Measurements from ENCODE around the gene IL1RL2. TPM values are rescaled to one million over a fixed set of nuclear protein-coding genes. Genes with fewer than 3 reads are reported as not detected.

The IL1RL2 gene
- total RNA-seq, 1 donor from 2014 or later, result 2.6 TPM

- H3K4me3 ChIP-seq (ENCODE audit: low read depth, low read length), result no peak overlapping the region
- peak; percentile 84 for DNase-seq (ENCODE audit: low read depth)
- TF ChIP-seq, protein P1, sequence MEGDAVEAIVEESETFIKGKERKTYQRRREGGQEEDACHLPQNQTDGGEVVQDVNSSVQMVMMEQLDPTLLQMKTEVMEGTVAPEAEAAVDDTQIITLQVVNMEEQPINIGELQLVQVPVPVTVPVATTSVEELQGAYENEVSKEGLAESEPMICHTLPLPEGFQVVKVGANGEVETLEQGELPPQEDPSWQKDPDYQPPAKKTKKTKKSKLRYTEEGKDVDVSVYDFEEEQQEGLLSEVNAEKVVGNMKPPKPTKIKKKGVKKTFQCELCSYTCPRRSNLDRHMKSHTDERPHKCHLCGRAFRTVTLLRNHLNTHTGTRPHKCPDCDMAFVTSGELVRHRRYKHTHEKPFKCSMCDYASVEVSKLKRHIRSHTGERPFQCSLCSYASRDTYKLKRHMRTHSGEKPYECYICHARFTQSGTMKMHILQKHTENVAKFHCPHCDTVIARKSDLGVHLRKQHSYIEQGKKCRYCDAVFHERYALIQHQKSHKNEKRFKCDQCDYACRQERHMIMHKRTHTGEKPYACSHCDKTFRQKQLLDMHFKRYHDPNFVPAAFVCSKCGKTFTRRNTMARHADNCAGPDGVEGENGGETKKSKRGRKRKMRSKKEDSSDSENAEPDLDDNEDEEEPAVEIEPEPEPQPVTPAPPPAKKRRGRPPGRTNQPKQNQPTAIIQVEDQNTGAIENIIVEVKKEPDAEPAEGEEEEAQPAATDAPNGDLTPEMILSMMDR (conservative IDR thresholded peaks at IDR 0.05; ENCODE audit: low read depth, low read length), result no peak
These were observed 71.7 kb downstream of the IL1RL2 start for GRCh38 chr2:102258386-102259074.

DNA sequence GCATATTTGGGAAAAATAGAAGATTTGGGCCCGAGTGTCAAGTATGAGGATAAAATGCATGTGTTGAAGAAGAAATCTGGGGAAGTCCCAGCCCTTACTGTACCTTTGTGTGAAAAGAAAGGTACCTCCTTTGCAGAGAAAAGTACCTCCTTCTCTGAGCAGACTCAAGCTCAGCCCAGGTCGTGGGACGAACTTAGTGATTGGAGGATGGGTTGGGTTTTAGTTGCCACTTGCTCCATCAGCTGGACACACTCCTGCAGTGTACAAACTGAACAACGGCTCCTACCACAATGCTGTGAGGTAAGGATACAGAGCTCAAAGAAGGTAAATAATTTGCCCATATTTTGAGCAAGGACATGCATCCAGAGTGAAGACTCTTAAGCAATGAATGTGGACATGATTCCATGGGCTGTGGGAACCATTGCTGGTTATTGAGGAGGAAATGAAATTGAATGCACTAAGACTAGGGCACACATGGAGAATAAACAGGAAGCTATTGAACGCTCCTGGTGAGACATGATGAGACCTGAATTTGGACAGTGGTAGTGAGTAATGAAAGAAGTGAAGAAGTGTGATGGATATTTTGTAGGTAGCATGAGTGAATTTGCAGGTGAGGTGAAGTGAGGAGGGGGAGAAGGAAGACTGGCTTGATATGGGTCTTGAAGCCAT lies 74.8 kb downstream of the IL1RL2 start:
- no peak for DNase-seq (ENCODE audit: low read depth)
- TF ChIP-seq, protein P1 (conservative IDR thresholded peaks at IDR 0.05; ENCODE audit: low read depth, low read length), result no peak
- no peak overlapping the region for H3K4me3 ChIP-seq (ENCODE audit: low read depth, low read length)

DNA sequence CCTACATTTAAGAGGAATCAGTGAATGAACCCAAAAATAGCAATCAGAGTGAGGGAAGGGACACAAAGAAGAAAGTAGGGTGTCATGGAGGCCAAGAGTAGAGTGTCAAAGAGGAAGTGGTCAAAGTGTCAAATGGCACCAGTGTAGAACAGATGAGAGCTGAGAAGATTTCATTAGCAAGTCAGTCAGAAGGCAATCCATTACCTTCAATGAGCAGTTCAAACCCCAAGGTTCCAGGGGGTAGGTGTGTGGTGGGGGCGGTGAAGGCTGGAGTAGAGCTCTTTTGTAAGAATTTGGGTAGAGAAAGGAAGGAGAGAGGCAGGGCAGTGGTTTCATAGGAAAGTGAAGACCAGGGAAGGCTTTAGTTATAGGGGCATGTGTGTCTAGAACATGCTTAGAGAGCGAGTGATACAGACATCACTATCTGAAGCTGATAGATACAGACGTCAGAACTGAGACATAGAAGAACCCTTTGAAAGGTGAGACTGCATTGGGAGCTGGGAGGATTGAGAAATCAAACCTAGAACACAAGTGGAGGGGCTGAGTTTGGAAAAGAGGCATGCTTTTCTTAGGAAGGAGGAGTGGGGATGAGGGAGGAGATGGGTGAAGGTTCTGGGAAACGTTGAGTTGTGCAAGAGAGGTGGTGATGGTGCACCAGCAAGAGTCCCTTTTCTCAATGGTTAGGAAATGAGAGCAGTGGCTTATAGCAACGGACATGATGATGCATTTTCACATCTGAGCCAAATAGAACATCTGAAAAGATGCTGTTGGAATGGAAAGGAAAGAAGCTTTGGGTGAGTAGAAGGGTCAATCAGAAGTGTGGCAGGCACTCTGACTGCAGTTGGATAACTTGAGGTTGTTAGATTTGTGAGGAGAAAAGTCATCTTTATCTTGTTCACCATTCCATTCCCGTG lies 75.7 kb downstream of the IL1RL2 start:
- no peak for DNase-seq (ENCODE audit: low read depth)
- H3K4me3 ChIP-seq (ENCODE audit: low read depth, low read length), result no peak overlapping the region
- TF ChIP-seq, protein P1 (conservative IDR thresholded peaks at IDR 0.05; ENCODE audit: low read depth, low read length), result no peak

DNA sequence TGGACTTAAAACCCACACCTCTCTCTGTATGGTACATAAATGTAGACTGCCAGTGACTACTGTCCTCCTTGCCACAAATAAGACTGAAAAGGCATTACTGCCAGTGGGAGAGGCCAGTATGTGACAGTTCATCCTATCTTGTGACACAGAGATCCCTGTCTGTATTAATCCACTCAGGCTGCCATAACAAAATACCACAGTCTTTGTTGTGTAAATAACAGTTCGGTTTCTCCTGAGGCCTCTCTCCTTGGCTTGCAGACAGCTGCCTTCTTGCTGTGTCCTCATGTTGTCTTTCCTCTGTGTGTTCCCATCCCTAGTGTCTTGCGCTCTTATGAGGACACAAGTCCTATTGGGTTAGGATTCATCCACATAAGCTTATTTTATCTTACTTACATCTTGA lies 78.1 kb downstream of the IL1RL2 start:
- no peak for DNase-seq (ENCODE audit: low read depth)
- TF ChIP-seq, protein P1 (conservative IDR thresholded peaks at IDR 0.05; ENCODE audit: low read depth, low read length), result no peak
- H3K4me3 ChIP-seq (ENCODE audit: low read depth, low read length), result no peak overlapping the region

DNA sequence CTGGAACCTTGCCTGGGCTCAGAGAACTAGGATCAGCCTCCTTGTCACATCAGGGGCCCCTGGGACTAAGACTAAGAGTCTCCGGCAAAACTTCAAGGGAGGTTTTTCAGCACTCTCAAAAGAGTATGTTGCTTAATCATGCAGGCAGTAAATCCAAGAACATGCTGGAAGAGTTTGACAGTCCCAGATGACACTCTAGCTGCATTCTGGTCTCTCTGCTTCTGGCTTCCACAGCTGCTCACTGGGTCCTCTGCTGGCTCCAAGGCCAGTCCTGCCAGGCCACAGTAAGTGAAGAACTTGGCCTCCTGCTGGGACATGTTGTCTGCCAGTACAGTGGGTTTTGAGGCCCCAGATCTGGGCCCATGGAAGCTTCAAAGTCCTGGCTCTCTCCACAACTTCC lies 79.4 kb downstream of the IL1RL2 start:
- DNase-seq (ENCODE audit: low read depth), result no peak
- TF ChIP-seq, protein P1 (conservative IDR thresholded peaks at IDR 0.05; ENCODE audit: low read depth, low read length), result no peak
- H3K4me3 ChIP-seq (ENCODE audit: low read depth, low read length), result no peak overlapping the region

GRCh38 chr2:102267774-102268173 lies 81.0 kb downstream of the IL1RL2 start:
- TF ChIP-seq, protein P1 (conservative IDR thresholded peaks at IDR 0.05; ENCODE audit: low read depth, low read length), result no peak
- no peak for DNase-seq (ENCODE audit: low read depth)
- H3K4me3 ChIP-seq (ENCODE audit: low read depth, low read length), result no peak overlapping the region

Data from epithelial cell of proximal tubule (primary cell).